Stimulated activated effector memory CD8-positive, alpha-beta T cell treated with anti-CD3 and anti-CD28 coated beads, Interleukin-12 subunit alpha, Interleukin-12 subunit beta, amount 100 ng/mL, for 72 hours (primary cell): ENCODE measurements around the gene ABHD8.

ENCODE experiments used
- ATAC-seq: fragments of 150-1000 bp; cut with Tn5 transposase; 2 replicates; pipeline ENCODE4 v1.10.0; 2021
- DNase-seq, 2 donors: peaks; one replicate each; pipeline ENCODE4 v3.0.0; 2021 to 2022; ENCODE audit warnings: low spot score in 2 of 2
- H3K27ac Mint-ChIP-seq: one replicate; pipeline ENCODE4 v1.8.0; 2022; ENCODE audit warnings: mild to moderate bottlenecking, mixed read lengths
- H3K36me3 Mint-ChIP-seq: one replicate; pipeline ENCODE4 v1.8.0; 2022; ENCODE audit warnings: mild to moderate bottlenecking, mixed read lengths
- H3K4me1 Mint-ChIP-seq: one replicate; pipeline ENCODE4 v1.8.0; 2022; ENCODE audit warnings: mixed read lengths
- H3K4me3 Mint-ChIP-seq: one replicate; pipeline ENCODE4 v1.8.0; 2022; ENCODE audit warnings: mild to moderate bottlenecking, mixed read lengths
- H3K9me3 Mint-ChIP-seq: one replicate; pipeline ENCODE4 v1.8.0; 2022; ENCODE audit warnings: mixed read lengths

The ABHD8 gene

GRCh38 chr19:17303167-17303939 lies at the start of gene ABHD8:
TSS of gene ABHD8 (minus strand) at chr19:17303425. CDS start at chr19:17301616, 1,809 bp downstream.
- Mint-ChIP-seq H3K4me3 (peak within 1 kb of the TSS; percentile 66), H3K27ac (peak within 1 kb of the TSS; percentile 82), H3K9me3 (no peaks in the 10 kb centered on the region), H3K4me1 (peaks cover 29% of the 10 kb centered on the region), H3K36me3 (peaks cover 13% of the 10 kb centered on the region)
- peak; percentile 78 for ATAC-seq
- peak; percentile 90 to 98 for DNase-seq

GRCh38 chr19:17352608-17353280 lies 49.5 kb upstream of the ABHD8 start:
- Mint-ChIP-seq H3K4me1 (peaks cover 14% of the 10 kb centered on the region), H3K27ac (peak overlapping the region; percentile 38), H3K36me3 (no peaks in the 10 kb centered on the region), H3K4me3 (no peak overlapping the region), H3K9me3 (no peaks in the 10 kb centered on the region)
- no peak for ATAC-seq
- DNase-seq = no peak

GRCh38 chr19:17351815-17352435 lies 48.7 kb upstream of the ABHD8 start:
- no peaks in the 10 kb centered on the region for H3K9me3 Mint-ChIP-seq
- no peak for DNase-seq
- no peak overlapping the region for H3K27ac Mint-ChIP-seq
- no peaks in the 10 kb centered on the region for H3K36me3 Mint-ChIP-seq
- no peak overlapping the region for H3K4me3 Mint-ChIP-seq
- H3K4me1 Mint-ChIP-seq = peaks cover 14% of the 10 kb centered on the region
- ATAC-seq = no peak

DNA sequence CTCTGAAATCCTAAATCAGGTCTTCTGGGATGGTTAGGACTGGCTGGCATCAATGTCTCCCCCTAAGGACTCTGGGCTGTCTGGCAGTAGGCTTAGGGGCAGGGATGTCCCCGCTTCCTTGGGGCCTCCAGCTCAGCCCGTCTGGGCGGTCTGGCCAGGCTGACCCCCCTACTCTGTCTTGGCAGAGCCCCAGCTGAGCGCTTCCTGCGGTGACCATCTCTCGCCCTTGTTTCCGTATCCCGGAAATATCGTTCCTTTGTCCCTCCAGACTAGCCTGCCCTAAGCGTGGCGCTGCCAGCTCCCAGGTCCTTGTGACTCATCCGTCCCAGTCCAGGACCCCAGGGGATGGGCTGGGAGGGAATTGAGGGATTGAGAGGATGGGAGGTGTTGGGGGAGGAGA lies 45.5 kb upstream of the ABHD8 start:
- H3K4me1 Mint-ChIP-seq = peaks cover 21% of the 10 kb centered on the region
- no peak for ATAC-seq
- H3K27ac Mint-ChIP-seq = no peak overlapping the region
- DNase-seq = no peak
- H3K9me3 Mint-ChIP-seq = no peaks in the 10 kb centered on the region
- no peaks in the 10 kb centered on the region for H3K36me3 Mint-ChIP-seq
- H3K4me3 Mint-ChIP-seq = no peak overlapping the region

DNA sequence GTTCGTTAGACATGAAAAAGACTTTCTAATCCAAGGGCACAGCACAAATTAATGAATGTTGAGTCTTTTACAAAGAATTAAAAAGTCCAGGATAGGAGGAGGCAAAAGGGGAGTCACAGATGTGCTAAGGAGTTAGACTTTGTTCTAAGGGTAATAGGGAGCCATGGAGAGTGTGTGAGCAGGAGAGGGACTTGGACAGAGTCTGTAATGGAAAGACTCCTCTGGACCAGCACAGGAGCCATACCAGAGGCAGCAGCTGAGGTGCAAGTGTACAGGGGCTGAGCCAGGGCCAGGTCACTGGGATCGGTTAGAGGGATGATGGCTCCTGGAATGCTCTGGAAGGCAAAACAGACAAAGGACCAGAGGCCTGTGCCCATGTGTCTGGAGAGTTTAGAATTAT lies 44.7 kb upstream of the ABHD8 start:
- Mint-ChIP-seq H3K4me1 (peaks cover 14% of the 10 kb centered on the region), H3K27ac (peak overlapping the region; percentile 5), H3K4me3 (no peak overlapping the region), H3K36me3 (peaks cover 2% of the 10 kb centered on the region), H3K9me3 (no peaks in the 10 kb centered on the region)
- no peak for DNase-seq
- no peak for ATAC-seq

- no peaks in the 10 kb centered on the region for H3K9me3 Mint-ChIP-seq
- H3K4me1 Mint-ChIP-seq = peaks cover 14% of the 10 kb centered on the region
- DNase-seq (no peak), ATAC-seq (no peak)
- H3K36me3 Mint-ChIP-seq = peaks cover 7% of the 10 kb centered on the region
- H3K27ac Mint-ChIP-seq = peak overlapping the region; percentile 5
- no peak overlapping the region for H3K4me3 Mint-ChIP-seq
Observed at GRCh38 chr19:17347361-17347760, 44.1 kb upstream of the ABHD8 start.

DNA sequence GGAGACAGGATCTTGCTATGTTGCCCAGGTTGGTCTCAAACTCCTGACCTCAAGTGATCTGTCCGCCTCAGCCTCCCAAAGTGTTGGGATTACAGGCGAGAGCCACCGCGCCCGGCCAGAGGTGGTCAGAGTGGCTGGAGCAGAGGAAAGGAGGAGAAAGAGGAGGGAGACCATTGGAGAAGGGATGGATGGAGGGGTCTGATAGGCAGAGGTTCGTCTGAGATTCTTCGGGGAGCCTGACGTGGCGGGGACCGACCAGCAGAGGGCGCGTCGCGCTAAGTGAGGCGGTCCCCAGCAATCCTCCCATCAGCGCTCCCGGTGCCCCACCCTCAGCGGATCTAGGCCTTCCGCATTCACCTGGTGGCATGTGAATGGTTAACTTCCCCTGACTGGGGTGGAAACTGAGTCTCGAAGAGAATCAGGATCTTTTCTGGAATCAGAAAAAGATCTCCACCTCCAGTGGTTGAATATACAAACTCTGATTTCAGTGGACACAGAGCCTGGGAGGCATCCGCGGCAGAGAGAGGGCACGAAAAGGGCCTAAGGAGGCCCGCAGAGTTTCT lies 43.0 kb upstream of the ABHD8 start:
- no peak overlapping the region for H3K4me3 Mint-ChIP-seq
- DNase-seq = peak; percentile 83 to 90
- H3K36me3 Mint-ChIP-seq = peaks cover 19% of the 10 kb centered on the region
- H3K27ac Mint-ChIP-seq = no peak overlapping the region
- peak; percentile 93 for ATAC-seq
- H3K4me1 Mint-ChIP-seq = peaks cover 8% of the 10 kb centered on the region
- no peaks in the 10 kb centered on the region for H3K9me3 Mint-ChIP-seq

GRCh38 chr19:17341845-17342244 lies 38.6 kb upstream of the ABHD8 start:
- no peak overlapping the region for H3K4me3 Mint-ChIP-seq
- ATAC-seq (no peak), DNase-seq (no peak)
- peak overlapping the region; percentile 61 for H3K27ac Mint-ChIP-seq
- H3K9me3 Mint-ChIP-seq = no peaks in the 10 kb centered on the region
- peaks cover 47% of the 10 kb centered on the region for H3K36me3 Mint-ChIP-seq
- peaks cover 24% of the 10 kb centered on the region for H3K4me1 Mint-ChIP-seq

- ATAC-seq (no peak), DNase-seq (no peak)
- Mint-ChIP-seq H3K4me3 (no peak overlapping the region), H3K27ac (peak overlapping the region; percentile 61), H3K4me1 (peaks cover 27% of the 10 kb centered on the region), H3K36me3 (peaks cover 47% of the 10 kb centered on the region), H3K9me3 (no peaks in the 10 kb centered on the region)
Observed at GRCh38 chr19:17341386-17341785, 38.2 kb upstream of the ABHD8 start.

DNA sequence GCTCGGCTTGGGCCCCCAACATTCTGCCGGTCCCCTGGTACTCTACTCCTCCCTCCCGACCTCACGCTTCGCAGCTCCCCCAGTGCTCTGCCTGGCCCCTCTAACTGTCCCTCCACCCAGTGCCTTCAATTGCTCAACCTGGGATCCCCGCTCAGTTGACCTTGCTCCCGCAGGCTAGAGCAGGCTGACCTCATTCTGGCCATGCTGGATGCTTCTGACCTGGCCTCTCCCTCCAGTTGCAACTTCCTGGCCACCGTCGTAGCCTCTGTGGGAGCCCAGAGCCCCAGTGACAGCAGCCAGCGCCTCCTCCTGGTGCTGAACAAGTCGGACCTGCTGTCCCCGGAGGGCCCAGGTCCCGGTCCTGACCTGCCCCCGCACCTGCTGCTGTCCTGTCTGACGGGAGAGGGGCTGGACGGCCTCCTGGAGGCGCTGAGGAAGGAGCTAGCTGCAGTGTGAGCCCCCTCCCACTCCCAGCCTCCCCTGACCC lies 37.7 kb upstream of the ABHD8 start:
- H3K36me3 Mint-ChIP-seq = peaks cover 47% of the 10 kb centered on the region
- no peak overlapping the region for H3K4me3 Mint-ChIP-seq
- peak overlapping the region; percentile 61 for H3K27ac Mint-ChIP-seq
- DNase-seq (no peak), ATAC-seq (no peak)
- H3K4me1 Mint-ChIP-seq = peaks cover 25% of the 10 kb centered on the region
- H3K9me3 Mint-ChIP-seq = no peaks in the 10 kb centered on the region

GRCh38 chr19:17340302-17340870 lies 37.2 kb upstream of the ABHD8 start:
- no peak overlapping the region for H3K4me3 Mint-ChIP-seq
- H3K36me3 Mint-ChIP-seq = peaks cover 47% of the 10 kb centered on the region

GRCh38 chr19:17339088-17339741 lies 36.0 kb upstream of the ABHD8 start:
- ATAC-seq (no peak), DNase-seq (no peak)
- H3K4me1 Mint-ChIP-seq = peaks cover 32% of the 10 kb centered on the region
- H3K27ac Mint-ChIP-seq = no peak overlapping the region
- H3K36me3 Mint-ChIP-seq = peaks cover 47% of the 10 kb centered on the region
- H3K9me3 Mint-ChIP-seq = no peaks in the 10 kb centered on the region
- H3K4me3 Mint-ChIP-seq = peak overlapping the region; percentile 98

More at GRCh38 chr19:17340302-17340870, 37.2 kb upstream of the ABHD8 start:
- Mint-ChIP-seq H3K4me1 (peaks cover 24% of the 10 kb centered on the region), H3K27ac (no peak overlapping the region), H3K9me3 (no peaks in the 10 kb centered on the region)
- ATAC-seq (no peak), DNase-seq (no peak)

- no peak for ATAC-seq
Observed at GRCh38 chr19:17338433-17339078, 35.3 kb upstream of the ABHD8 start.

More at GRCh38 chr19:17338433-17339078, 35.3 kb upstream of the ABHD8 start:
- peaks cover 38% of the 10 kb centered on the region for H3K4me1 Mint-ChIP-seq
- H3K27ac Mint-ChIP-seq = no peak overlapping the region
- no peaks in the 10 kb centered on the region for H3K9me3 Mint-ChIP-seq
- DNase-seq = no peak
- peak overlapping the region; percentile 98 for H3K4me3 Mint-ChIP-seq
- H3K36me3 Mint-ChIP-seq = peaks cover 47% of the 10 kb centered on the region
